HG03064 (cell line): ENCODE data around the gene AFP.

Experiments used
- ATAC-seq: cut with Tn5 transposase; IDR thresholded peaks from one replicate; pipeline ENCODE4 v1.9.1; 2021; ENCODE audit warnings: low read depth; ENCODE audit not compliant: unreplicated experiment

Gene AFP

GRCh38 chr4:73413294-73413755 is 22.7 kb upstream of the AFP start:
- no peak for ATAC-seq

DNA sequence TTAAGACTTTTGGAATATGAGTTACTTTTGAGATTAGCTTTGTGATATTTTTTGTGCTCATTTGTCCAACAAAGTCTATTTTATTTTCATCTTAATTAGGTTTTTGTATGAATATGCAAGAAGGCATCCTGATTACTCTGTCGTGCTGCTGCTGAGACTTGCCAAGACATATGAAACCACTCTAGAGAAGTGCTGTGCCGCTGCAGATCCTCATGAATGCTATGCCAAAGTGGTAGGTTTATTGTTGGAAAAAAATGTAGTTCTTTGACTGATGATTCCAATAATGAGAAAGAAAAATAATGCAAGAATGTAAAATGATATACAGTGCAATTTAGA is 21.1 kb upstream of the AFP start:
- ATAC-seq = no peak

GRCh38 chr4:73415807-73416238 is 20.2 kb upstream of the AFP start:
- no peak for ATAC-seq

DNA sequence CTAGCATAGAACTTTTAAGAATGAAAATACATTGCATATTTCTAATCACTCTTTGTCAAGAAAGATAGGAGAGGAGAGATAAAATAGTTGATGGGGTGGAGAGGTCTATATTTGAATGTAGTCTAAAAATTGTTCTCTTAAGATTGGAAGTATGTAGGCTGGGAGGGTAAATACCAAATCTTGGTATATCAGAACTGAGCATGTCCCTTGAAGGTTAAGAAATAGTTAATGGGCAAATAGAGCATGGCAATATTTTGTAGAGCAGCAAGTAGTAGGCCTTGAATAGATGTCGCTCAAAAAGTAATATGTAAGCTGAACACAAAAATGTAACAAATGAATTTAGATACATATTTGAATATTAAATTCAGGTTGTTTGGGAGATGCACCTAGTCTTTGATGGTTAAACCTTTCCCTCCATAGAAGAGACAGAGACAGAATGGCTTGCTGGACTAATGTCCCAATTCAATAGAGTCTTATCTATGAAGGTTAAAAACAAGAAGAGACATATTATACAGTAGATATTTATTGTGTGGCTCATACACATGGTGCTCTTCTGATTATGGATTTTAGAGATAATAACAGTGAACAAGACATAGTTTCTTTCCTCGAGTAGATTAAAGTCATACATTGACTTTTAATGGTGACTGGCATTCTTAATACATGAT is 19.5 kb upstream of the AFP start:
- no peak for ATAC-seq

GRCh38 chr4:73417342-73417741 is 18.7 kb upstream of the AFP start:
- ATAC-seq = no peak

- ATAC-seq = no peak
These were observed 18.0 kb upstream of the AFP start for GRCh38 chr4:73417973-73418372.

- ATAC-seq = no peak
These were observed 17.3 kb upstream of the AFP start for GRCh38 chr4:73418677-73419076.

DNA sequence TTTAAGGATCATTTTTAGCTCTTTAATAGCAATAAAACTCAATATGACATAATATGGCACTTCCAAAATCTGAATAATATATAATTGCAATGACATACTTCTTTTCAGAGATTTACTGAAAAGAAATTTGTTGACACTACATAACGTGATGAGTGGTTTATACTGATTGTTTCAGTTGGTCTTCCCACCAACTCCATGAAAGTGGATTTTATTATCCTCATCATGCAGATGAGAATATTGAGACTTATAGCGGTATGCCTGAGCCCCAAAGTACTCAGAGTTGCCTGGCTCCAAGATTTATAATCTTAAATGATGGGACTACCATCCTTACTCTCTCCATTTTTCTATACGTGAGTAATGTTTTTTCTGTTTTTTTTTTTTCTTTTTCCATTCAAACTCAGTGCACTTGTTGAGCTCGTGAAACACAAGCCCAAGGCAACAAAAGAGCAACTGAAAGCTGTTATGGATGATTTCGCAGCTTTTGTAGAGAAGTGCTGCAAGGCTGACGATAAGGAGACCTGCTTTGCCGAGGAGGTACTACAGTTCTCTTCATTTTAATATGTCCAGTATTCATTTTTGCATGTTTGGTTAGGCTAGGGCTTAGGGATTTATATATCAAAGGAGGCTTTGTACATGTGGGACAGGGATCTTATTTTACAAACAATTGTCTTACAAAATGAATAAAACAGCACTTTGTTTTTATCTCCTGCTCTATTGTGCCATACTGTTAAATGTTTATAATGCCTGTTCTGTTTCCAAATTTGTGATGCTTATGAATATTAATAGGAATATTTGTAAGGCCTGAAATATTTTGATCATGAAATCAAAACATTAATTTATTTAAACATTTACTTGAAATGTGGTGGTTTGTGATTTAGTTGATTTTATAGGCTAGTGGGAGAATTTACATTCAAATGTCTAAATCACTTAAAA is 16.6 kb upstream of the AFP start:
- ATAC-seq = no peak

GRCh38 chr4:73420615-73421014 is 15.4 kb upstream of the AFP start:
- ATAC-seq = no peak

DNA sequence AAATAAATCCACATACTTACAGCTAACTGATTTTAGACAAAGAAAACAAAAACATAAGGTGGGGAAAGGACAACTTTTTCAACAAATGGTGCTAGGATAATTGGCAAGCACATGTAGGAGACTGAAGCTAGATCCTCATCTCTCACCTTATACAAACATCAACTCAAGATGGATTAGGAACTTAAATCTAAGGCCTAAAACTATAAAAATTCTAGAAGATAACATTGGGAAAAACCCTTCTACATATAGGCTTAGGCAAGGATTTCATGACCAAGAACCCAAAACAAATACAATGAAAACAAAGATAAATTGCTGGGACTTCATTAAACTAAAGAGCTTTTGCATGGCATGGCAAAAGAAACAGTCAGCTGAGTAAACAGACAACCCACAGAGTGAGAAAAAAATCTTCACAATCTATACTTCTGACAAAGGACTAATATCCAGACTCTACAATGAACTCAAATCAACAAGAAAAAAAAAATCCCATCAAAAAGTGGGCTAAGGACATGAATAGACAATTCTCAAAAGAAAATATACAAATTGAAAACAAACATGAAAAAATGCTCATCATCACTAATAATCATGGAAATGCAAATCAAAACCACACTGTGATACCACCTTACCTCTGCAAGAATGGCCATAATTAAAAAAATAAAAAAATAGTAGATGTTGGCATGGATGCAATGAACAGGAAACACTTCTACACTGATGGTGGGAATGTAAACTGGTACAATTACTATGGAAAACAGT is 14.1 kb upstream of the AFP start:
- ATAC-seq = no peak

GRCh38 chr4:73422458-73422752 is 13.6 kb upstream of the AFP start:
- ATAC-seq = no peak

DNA sequence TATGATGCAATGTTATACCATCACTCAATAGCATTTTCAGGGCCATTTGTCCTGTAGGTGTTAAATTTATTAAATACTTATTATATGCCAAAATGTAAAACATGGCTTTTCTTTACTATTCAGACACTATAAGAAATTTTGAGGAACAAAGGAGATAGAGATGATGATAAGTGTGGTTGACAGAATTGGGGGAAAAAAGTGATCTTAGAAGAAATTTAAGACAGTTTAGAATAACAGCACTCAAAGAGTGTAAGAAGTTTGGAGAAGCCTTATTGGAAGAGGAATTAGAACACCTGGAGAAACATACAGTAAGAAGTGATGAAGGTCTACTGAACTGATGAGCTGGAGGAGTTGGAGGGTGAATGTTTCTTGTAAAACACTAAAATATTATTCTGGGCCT is 12.8 kb upstream of the AFP start:
- no peak for ATAC-seq

GRCh38 chr4:73426666-73427065 is 9.4 kb upstream of the AFP start:
- no peak for ATAC-seq

DNA sequence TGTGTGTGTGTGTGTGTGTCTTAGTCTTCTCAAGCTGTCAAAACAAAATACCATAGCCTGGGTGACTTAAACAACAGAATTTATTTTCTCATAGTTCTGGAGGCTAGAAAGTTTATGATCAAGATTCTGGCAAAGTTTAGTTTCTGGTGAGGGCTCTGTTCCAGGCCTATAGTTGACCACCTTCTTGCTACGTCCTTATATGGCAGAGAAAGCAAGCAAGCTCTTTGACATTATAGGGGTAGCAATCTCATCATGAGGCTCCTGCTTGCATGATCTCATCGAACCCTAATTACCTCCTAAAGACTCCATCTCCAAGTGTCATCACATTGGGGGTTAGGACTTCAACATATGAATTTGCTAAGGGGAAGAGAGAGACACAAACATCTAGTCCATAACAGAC is 6.9 kb upstream of the AFP start:
- no peak for ATAC-seq

DNA sequence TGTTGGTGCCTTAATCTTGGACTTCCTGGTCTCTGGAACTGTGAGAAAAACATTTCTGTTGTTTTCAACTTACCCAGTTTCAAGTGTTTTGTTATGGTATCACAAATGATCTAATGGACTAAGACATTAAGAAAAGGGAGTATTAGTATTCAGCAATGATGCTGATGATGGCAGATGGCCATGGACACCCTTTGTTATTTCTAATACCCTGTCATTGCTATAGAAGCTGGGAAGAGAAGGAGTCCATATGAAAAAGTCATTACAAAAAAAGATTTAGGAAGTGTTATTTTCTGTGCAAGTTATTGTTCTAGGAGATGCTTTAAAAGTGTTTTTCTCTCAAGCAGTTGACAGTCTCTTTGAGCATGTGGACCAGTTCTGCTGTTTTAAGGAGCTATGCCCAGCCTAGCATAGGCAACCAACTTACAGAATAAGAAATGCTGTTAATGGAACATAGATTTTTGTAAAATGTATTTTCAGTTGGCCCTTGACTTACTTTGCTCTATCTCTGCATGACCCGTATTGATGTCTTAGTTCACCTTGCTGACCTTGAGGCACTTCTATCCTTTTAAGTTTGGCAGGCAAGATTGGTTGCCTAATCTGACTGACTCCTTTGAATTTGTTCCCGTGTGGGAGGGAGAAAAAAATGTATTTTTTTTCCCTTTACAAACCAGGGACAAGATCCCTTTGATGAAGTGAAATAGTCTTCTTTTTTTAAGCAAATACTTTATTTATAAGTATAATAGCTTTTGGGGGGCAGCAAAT is 6.0 kb upstream of the AFP start:
- ATAC-seq = no peak

DNA sequence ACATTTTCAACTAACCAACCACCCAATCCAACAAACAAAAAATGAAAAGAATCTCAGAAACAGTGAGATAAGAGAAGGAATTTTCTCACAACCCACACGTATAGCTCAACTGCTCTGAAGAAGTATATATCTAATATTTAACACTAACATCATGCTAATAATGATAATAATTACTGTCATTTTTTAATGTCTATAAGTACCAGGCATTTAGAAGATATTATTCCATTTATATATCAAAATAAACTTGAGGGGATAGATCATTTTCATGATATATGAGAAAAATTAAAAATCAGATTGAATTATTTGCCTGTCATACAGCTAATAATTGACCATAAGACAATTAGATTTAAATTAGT is 4.2 kb upstream of the AFP start:
- no peak for ATAC-seq

DNA sequence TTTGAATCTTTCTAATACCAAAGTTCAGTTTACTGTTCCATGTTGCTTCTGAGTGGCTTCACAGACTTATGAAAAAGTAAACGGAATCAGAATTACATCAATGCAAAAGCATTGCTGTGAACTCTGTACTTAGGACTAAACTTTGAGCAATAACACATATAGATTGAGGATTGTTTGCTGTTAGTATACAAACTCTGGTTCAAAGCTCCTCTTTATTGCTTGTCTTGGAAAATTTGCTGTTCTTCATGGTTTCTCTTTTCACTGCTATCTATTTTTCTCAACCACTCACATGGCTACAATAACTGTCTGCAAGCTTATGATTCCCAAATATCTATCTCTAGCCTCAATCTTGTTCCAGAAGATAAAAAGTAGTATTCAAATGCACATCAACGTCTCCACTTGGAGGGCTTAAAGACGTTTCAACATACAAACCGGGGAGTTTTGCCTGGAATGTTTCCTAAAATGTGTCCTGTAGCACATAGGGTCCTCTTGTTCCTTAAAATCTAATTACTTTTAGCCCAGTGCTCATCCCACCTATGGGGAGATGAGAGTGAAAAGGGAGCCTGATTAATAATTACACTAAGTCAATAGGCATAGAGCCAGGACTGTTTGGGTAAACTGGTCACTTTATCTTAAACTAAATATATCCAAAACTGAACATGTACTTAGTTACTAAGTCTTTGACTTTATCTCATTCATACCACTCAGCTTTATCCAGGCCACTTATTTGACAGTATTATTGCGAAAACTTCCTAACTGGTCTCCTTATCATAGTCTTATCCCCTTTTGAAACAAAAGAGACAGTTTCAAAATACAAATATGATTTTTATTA is 3.6 kb upstream of the AFP start:
- ATAC-seq = no peak

- ATAC-seq = no peak
These were observed 2.9 kb upstream of the AFP start for GRCh38 chr4:73433140-73433539.

- ATAC-seq = no peak
These were observed 1.7 kb upstream of the AFP start for GRCh38 chr4:73434311-73434710.
